ENCODE measurements around the gene LMX1B. TPM values are rescaled to one million over a fixed set of nuclear protein-coding genes. Genes with fewer than 3 reads are reported as not detected.

The LMX1B gene
- total and polyA plus RNA-seq, 2 donors (not counting 1 experiment from before 2014, with no cell fraction given), result not detected

- no peaks in the 10 kb centered on the region for H4K20me1 ChIP-seq (ENCODE audit: control insufficient read depth, extremely low read depth, insufficient read depth, low read length)
- no peaks in the 10 kb centered on the region for H3K79me2 ChIP-seq (ENCODE audit: control insufficient read depth, insufficient read depth, low read length)
- no peak overlapping the region for H3K27ac ChIP-seq (ENCODE audit: insufficient read depth, low read length)
- no peak for DNase-seq (ENCODE audit: low read depth in 2 of 2)
- H3K4me3 ChIP-seq (replicated peaks in 1 of 4; ENCODE audit: control extremely low read depth in 1 of 4, insufficient read depth in 1 of 4, low read depth in 3 of 4, low read length in 4 of 4), result no peak overlapping the region
- H3K9me3 ChIP-seq (ENCODE audit: control insufficient read depth, insufficient read depth, low read depth, low read length), result no peaks in the 10 kb centered on the region
- no peaks in the 10 kb centered on the region for H3K4me1 ChIP-seq (ENCODE audit: control insufficient read depth, extremely low read depth, insufficient read depth, low read length)
- H3K9ac ChIP-seq (ENCODE audit: insufficient read depth, low read length), result no peak overlapping the region
- H3K27me3 ChIP-seq (ENCODE audit: control insufficient read depth, insufficient read depth, low read length), result peaks cover 23% of the 10 kb centered on the region
- TF ChIP-seq CTCF (conservative IDR thresholded peaks at IDR 0.05 in 1 of 2, IDR thresholded peaks at IDR 0.05 in 1 of 2; ENCODE audit: low read depth in 1 of 2, low read length in 2 of 2) (no peak), EZH2 (IDR thresholded peaks at IDR 0.05; ENCODE audit: low read length, missing control alignments) (no peak)
- H2AFZ ChIP-seq (ENCODE audit: low read length), result no peak overlapping the region
- no peaks in the 10 kb centered on the region for H3K36me3 ChIP-seq (ENCODE audit: control insufficient read depth, insufficient read depth, low read length)
- no peak overlapping the region for H3K4me2 ChIP-seq (ENCODE audit: extremely low read depth, insufficient read depth, low read length)
These were observed 16.9 kb downstream of the LMX1B start for GRCh38 chr9:126630458-126631237.

- Histone ChIP-seq H3K4me3 (replicated peaks in 1 of 4; ENCODE audit: control extremely low read depth in 1 of 4, insufficient read depth in 1 of 4, low read depth in 3 of 4, low read length in 4 of 4) (no peak overlapping the region), H3K4me2 (ENCODE audit: extremely low read depth, insufficient read depth, low read length) (no peak overlapping the region), H3K4me1 (ENCODE audit: control insufficient read depth, extremely low read depth, insufficient read depth, low read length) (no peaks in the 10 kb centered on the region), H3K27ac (ENCODE audit: insufficient read depth, low read length) (no peak overlapping the region), H3K36me3 (ENCODE audit: control insufficient read depth, insufficient read depth, low read length) (no peaks in the 10 kb centered on the region), H4K20me1 (ENCODE audit: control insufficient read depth, extremely low read depth, insufficient read depth, low read length) (no peaks in the 10 kb centered on the region), H3K9ac (ENCODE audit: insufficient read depth, low read length) (no peak overlapping the region), H3K9me3 (ENCODE audit: control insufficient read depth, insufficient read depth, low read depth, low read length) (no peaks in the 10 kb centered on the region), H2AFZ (ENCODE audit: low read length) (no peak overlapping the region), H3K27me3 (ENCODE audit: control insufficient read depth, insufficient read depth, low read length) (peaks cover 17% of the 10 kb centered on the region), H3K79me2 (ENCODE audit: control insufficient read depth, insufficient read depth, low read length) (no peaks in the 10 kb centered on the region)
- TF ChIP-seq CTCF (conservative IDR thresholded peaks at IDR 0.05 in 1 of 2, IDR thresholded peaks at IDR 0.05 in 1 of 2; ENCODE audit: low read depth in 1 of 2, low read length in 2 of 2) (no peak), EZH2 (IDR thresholded peaks at IDR 0.05; ENCODE audit: low read length, missing control alignments) (no peak)
- no peak for DNase-seq (ENCODE audit: low read depth in 2 of 2)
These were observed 17.5 kb downstream of the LMX1B start for GRCh38 chr9:126631254-126631653.

GRCh38 chr9:126633881-126634558 lies 20.3 kb downstream of the LMX1B start:
- Histone ChIP-seq H3K4me3 (replicated peaks in 1 of 4; ENCODE audit: control extremely low read depth in 1 of 4, insufficient read depth in 1 of 4, low read depth in 3 of 4, low read length in 4 of 4) (no peak overlapping the region), H2AFZ (ENCODE audit: low read length) (no peak overlapping the region), H3K9ac (ENCODE audit: insufficient read depth, low read length) (no peak overlapping the region), H3K79me2 (ENCODE audit: control insufficient read depth, insufficient read depth, low read length) (no peaks in the 10 kb centered on the region), H3K27me3 (ENCODE audit: control insufficient read depth, insufficient read depth, low read length) (peaks cover 15% of the 10 kb centered on the region), H3K9me3 (ENCODE audit: control insufficient read depth, insufficient read depth, low read depth, low read length) (no peaks in the 10 kb centered on the region), H3K4me2 (ENCODE audit: extremely low read depth, insufficient read depth, low read length) (no peak overlapping the region), H3K36me3 (ENCODE audit: control insufficient read depth, insufficient read depth, low read length) (no peaks in the 10 kb centered on the region), H3K27ac (ENCODE audit: insufficient read depth, low read length) (no peak overlapping the region), H3K4me1 (ENCODE audit: control insufficient read depth, extremely low read depth, insufficient read depth, low read length) (no peaks in the 10 kb centered on the region), H4K20me1 (ENCODE audit: control insufficient read depth, extremely low read depth, insufficient read depth, low read length) (no peaks in the 10 kb centered on the region)
- no peak for DNase-seq (ENCODE audit: low read depth in 2 of 2)
- TF ChIP-seq EZH2 (IDR thresholded peaks at IDR 0.05; ENCODE audit: low read length, missing control alignments) (no peak), CTCF (conservative IDR thresholded peaks at IDR 0.05 in 1 of 2, IDR thresholded peaks at IDR 0.05 in 1 of 2; ENCODE audit: low read depth in 1 of 2, low read length in 2 of 2) (no peak)
